Omental fat pad (tissue), 4 donors: ENCODE data around the gene GPX4. TPM values are rescaled to one million over a fixed set of nuclear protein-coding genes. Genes with fewer than 3 reads are reported as not detected.

Source experiments
- ATAC-seq: fragments of 150-250 bp; one replicate; pipeline ENCODE4 v1.9.1; 2016; ENCODE audit warnings: mild to moderate bottlenecking, moderate library complexity; ENCODE audit not compliant: low FRiP score
- DNase-seq: peaks from one replicate; pipeline ENCODE4 v3.0.0-alpha.2; 2019; ENCODE audit warnings: low spot score
- CTCF ChIP-seq, 3 donors: fragments of 450-650 bp; IDR thresholded peaks; one replicate each; pipeline ENCODE4 v1.5.1; 2016 to 2017; ENCODE audit warnings: antibody characterized with exemption in 3 of 3, mild to moderate bottlenecking in 3 of 3, moderate library complexity in 2 of 3
- total RNA-seq, 4 donors: library from RNA; depleted of rRNA; stranded (reverse); fragments of >200 nt; gene quantifications; one replicate each; pipeline ENCODE4 v1.1.0, GENCODE V29; 2016

GPX4 gene
- total RNA-seq, 4 donors from 2014 or later = 429 to 1,640 (median 892) TPM

- DNase-seq (no peak), ATAC-seq (no peak)
- TF ChIP-seq CTCF (IDR thresholded peaks at IDR 0.05) = no peak
Measured at GRCh38 chr19:1151917-1152587, 48.3 kb downstream of the GPX4 start.

- no peak for TF ChIP-seq CTCF (IDR thresholded peaks at IDR 0.05)
- ATAC-seq = peak; percentile 0
- DNase-seq = no peak
Measured at GRCh38 chr19:1153891-1154730, 50.3 kb downstream of the GPX4 start.

- DNase-seq (peak; percentile 77), ATAC-seq (peak; percentile 61)
- TF ChIP-seq CTCF (IDR thresholded peaks at IDR 0.05) = no peak
Measured at GRCh38 chr19:1154731-1155351, 51.0 kb downstream of the GPX4 start.

GRCh38 chr19:1155352-1156304, 51.8 kb downstream of the GPX4 start:
- ATAC-seq = peak; percentile 23
- TF ChIP-seq CTCF (IDR thresholded peaks at IDR 0.05) = no peak

More at GRCh38 chr19:1155352-1156304, 51.8 kb downstream of the GPX4 start:
- DNase-seq = no peak

Other genes starting within 250 kb of the GPX4 start
- 1,000 to 10,000 TPM; 1,367 to 3,469 (median 2,171) TPM for gene CFD, start 244.3 kb upstream of the GPX4 start, total RNA-seq
- gene MED16, start 210.8 kb upstream of the GPX4 start, total RNA-seq = 10 to 100 TPM; 20.1 to 34.0 (median 24.5) TPM
- not detected for gene RNU6-9, start 210.5 kb upstream of the GPX4 start, total RNA-seq
- 10 to 100 TPM; 27.1 to 55.2 (median 44.4) TPM for gene R3HDM4, start 190.8 kb upstream of the GPX4 start, total RNA-seq
- gene KISS1R, start 186.7 kb upstream of the GPX4 start, total RNA-seq = under 1 TPM in 1 of 4 donors, not detected in 3; 0.24 TPM
- 10 to 100 TPM in 2 of 4 donors, 1 to 10 TPM in 2; 3.7 to 15.1 (median 7.7) TPM for gene ARID3A, start 178.0 kb upstream of the GPX4 start, total RNA-seq
- gene WDR18, start 119.6 kb upstream of the GPX4 start, total RNA-seq = 10 to 100 TPM; 22.8 to 69.4 (median 37.5) TPM
- under 1 TPM in 1 of 4 donors, not detected in 3; 0.24 TPM for gene GRIN3B, start 103.6 kb upstream of the GPX4 start, total RNA-seq
- 100 to 1,000 TPM; 112 to 164 (median 161) TPM for gene TMEM259, start 82.9 kb upstream of the GPX4 start, total RNA-seq
- not detected for gene RNU6-2, start 82.5 kb upstream of the GPX4 start, total RNA-seq
- gene CNN2, start 77.4 kb upstream of the GPX4 start, total RNA-seq = 10 to 100 TPM; 39.6 to 75.4 (median 60.8) TPM
- 10 to 100 TPM; 10.3 to 29.8 (median 15.9) TPM for gene ABCA7, start 63.9 kb upstream of the GPX4 start, total RNA-seq
- gene ARHGAP45, start 36.8 kb upstream of the GPX4 start, total RNA-seq = 10 to 100 TPM; 21.4 to 97.6 (median 36.3) TPM
- 100 to 1,000 TPM; 151 to 216 (median 188) TPM for gene POLR2E, start 8.6 kb upstream of the GPX4 start, total RNA-seq
- gene SBNO2, start 70.3 kb downstream of the GPX4 start, total RNA-seq = 100 to 1,000 TPM in 1 of 4 donors, 10 to 100 TPM in 3; 33.1 to 208 (median 61.9) TPM
- gene STK11, start 101.8 kb downstream of the GPX4 start, total RNA-seq = 10 to 100 TPM; 38.0 to 48.4 (median 44.2) TPM
- gene CBARP, start 134.0 kb downstream of the GPX4 start, total RNA-seq = 10 to 100 TPM in 1 of 4 donors, 1 to 10 TPM in 1, under 1 TPM in 1, not detected in 1; 0.63 to 19.6 (median 2.2) TPM
- gene ATP5F1D, start 137.8 kb downstream of the GPX4 start, total RNA-seq = 10 to 100 TPM; 46.4 to 76.0 (median 60.2) TPM
- 10 to 100 TPM; 24.5 to 68.6 (median 44.1) TPM for gene MIDN, start 144.6 kb downstream of the GPX4 start, total RNA-seq
- 100 to 1,000 TPM; 292 to 484 (median 372) TPM for gene CIRBP, start 165.3 kb downstream of the GPX4 start, total RNA-seq
- 10 to 100 TPM; 47.2 to 69.1 (median 59.3) TPM for gene FAM174C, start 171.5 kb downstream of the GPX4 start, total RNA-seq
- not detected for gene EFNA2, start 181.9 kb downstream of the GPX4 start, total RNA-seq